ENCODE data around the gene NFKB2. TPM values are rescaled to one million over a fixed set of nuclear protein-coding genes. Genes with fewer than 3 reads are reported as not detected.
A peak's percentile ranks its signal among the peaks of the same experiment; 100 is the strongest.

Gene NFKB2
- total RNA-seq, 1 donor from 2014 or later: 39.9 TPM

GRCh38 chr10:102352066-102352715 lies 43.3 kb upstream of the NFKB2 start:
- no peak overlapping the region for H3K9ac ChIP-seq (ENCODE audit: low read length)
- no peak overlapping the region for H3K4me3 Mint-ChIP-seq (ENCODE audit: unreplicated experiment)
- H3K9me3 Mint-ChIP-seq (ENCODE audit: unreplicated experiment): no peaks in the 10 kb centered on the region
- no peaks in the 10 kb centered on the region for H3K27me3 ChIP-seq (ENCODE audit: insufficient read depth, low read length)
- H3K4me1 Mint-ChIP-seq (ENCODE audit: low read depth, unreplicated experiment): peaks cover 2% of the 10 kb centered on the region
- no peak overlapping the region for H3K4me3 ChIP-seq (ENCODE audit: insufficient read depth, low read depth, low read length)
- no peak overlapping the region for H3K4me2 ChIP-seq (ENCODE audit: low read length)
- TF ChIP-seq, protein P1, sequence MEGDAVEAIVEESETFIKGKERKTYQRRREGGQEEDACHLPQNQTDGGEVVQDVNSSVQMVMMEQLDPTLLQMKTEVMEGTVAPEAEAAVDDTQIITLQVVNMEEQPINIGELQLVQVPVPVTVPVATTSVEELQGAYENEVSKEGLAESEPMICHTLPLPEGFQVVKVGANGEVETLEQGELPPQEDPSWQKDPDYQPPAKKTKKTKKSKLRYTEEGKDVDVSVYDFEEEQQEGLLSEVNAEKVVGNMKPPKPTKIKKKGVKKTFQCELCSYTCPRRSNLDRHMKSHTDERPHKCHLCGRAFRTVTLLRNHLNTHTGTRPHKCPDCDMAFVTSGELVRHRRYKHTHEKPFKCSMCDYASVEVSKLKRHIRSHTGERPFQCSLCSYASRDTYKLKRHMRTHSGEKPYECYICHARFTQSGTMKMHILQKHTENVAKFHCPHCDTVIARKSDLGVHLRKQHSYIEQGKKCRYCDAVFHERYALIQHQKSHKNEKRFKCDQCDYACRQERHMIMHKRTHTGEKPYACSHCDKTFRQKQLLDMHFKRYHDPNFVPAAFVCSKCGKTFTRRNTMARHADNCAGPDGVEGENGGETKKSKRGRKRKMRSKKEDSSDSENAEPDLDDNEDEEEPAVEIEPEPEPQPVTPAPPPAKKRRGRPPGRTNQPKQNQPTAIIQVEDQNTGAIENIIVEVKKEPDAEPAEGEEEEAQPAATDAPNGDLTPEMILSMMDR (IDR thresholded peaks at IDR 0.05; ENCODE audit: insufficient read depth, low read depth, low read length): peak; percentile 97
- TF ChIP-seq EZH2 (IDR thresholded peaks at IDR 0.05; ENCODE audit: insufficient read depth, low read length): no peak
- peaks cover 90% of the 10 kb centered on the region for H4K20me1 ChIP-seq (ENCODE audit: insufficient read depth, low read length)
- no peak overlapping the region for H2AFZ ChIP-seq (ENCODE audit: low read depth, low read length)
- H3K9me3 ChIP-seq (ENCODE audit: insufficient read depth, low read depth, low read length): no peaks in the 10 kb centered on the region
- peaks cover 6% of the 10 kb centered on the region for H3K79me2 ChIP-seq (ENCODE audit: insufficient read depth, low read length)
- peaks cover 44% of the 10 kb centered on the region for H3K36me3 ChIP-seq (ENCODE audit: insufficient read depth, low read length)
- peaks cover 9% of the 10 kb centered on the region for H3K36me3 Mint-ChIP-seq (ENCODE audit: low read depth, unreplicated experiment)
- DNase-seq (ENCODE audit: low read depth) (no peak), FAIRE-seq (no peak)
- H3K27me3 Mint-ChIP-seq (ENCODE audit: low read depth, unreplicated experiment): no peaks in the 10 kb centered on the region
- no peak overlapping the region for H3K27ac ChIP-seq (ENCODE audit: low read depth, low read length)
- no peaks in the 10 kb centered on the region for H3K4me1 ChIP-seq (ENCODE audit: insufficient read depth, low read length)
- no peak overlapping the region for H3K27ac Mint-ChIP-seq (ENCODE audit: unreplicated experiment)

GRCh38 chr10:102354451-102354850 lies 41.1 kb upstream of the NFKB2 start:
- peaks cover 23% of the 10 kb centered on the region for H3K36me3 Mint-ChIP-seq (ENCODE audit: low read depth, unreplicated experiment)
- no peak overlapping the region for H2AFZ ChIP-seq (ENCODE audit: low read depth, low read length)
- H3K79me2 ChIP-seq (ENCODE audit: insufficient read depth, low read length): no peaks in the 10 kb centered on the region
- H3K9ac ChIP-seq (ENCODE audit: low read length): no peak overlapping the region
- no peak overlapping the region for H3K4me3 ChIP-seq (ENCODE audit: insufficient read depth, low read depth, low read length)
- TF ChIP-seq, protein P1 (IDR thresholded peaks at IDR 0.05; ENCODE audit: insufficient read depth, low read depth, low read length): no peak
- TF ChIP-seq EZH2 (IDR thresholded peaks at IDR 0.05; ENCODE audit: insufficient read depth, low read length): no peak
- no peak overlapping the region for H3K27ac Mint-ChIP-seq (ENCODE audit: unreplicated experiment)
- peaks cover 88% of the 10 kb centered on the region for H4K20me1 ChIP-seq (ENCODE audit: insufficient read depth, low read length)
- no peaks in the 10 kb centered on the region for H3K27me3 ChIP-seq (ENCODE audit: insufficient read depth, low read length)
- H3K36me3 ChIP-seq (ENCODE audit: insufficient read depth, low read length): peaks cover 62% of the 10 kb centered on the region
- H3K9me3 ChIP-seq (ENCODE audit: insufficient read depth, low read depth, low read length): no peaks in the 10 kb centered on the region
- H3K4me2 ChIP-seq (ENCODE audit: low read length): no peak overlapping the region
- DNase-seq (ENCODE audit: low read depth): no peak
- no peaks in the 10 kb centered on the region for H3K4me1 ChIP-seq (ENCODE audit: insufficient read depth, low read length)
- FAIRE-seq: no peak
- H3K27me3 Mint-ChIP-seq (ENCODE audit: low read depth, unreplicated experiment): no peaks in the 10 kb centered on the region
- no peak overlapping the region for H3K27ac ChIP-seq (ENCODE audit: low read depth, low read length)
- H3K4me3 Mint-ChIP-seq (ENCODE audit: unreplicated experiment): no peak overlapping the region
- H3K9me3 Mint-ChIP-seq (ENCODE audit: unreplicated experiment): no peaks in the 10 kb centered on the region
- H3K4me1 Mint-ChIP-seq (ENCODE audit: low read depth, unreplicated experiment): no peaks in the 10 kb centered on the region

GRCh38 chr10:102358712-102359382 lies 36.7 kb upstream of the NFKB2 start:
- DNase-seq (ENCODE audit: low read depth): peak; percentile 48

More at GRCh38 chr10:102358712-102359382, 36.7 kb upstream of the NFKB2 start:
- Histone ChIP-seq H2AFZ (ENCODE audit: low read depth, low read length) (no peak overlapping the region), H3K79me2 (ENCODE audit: insufficient read depth, low read length) (no peaks in the 10 kb centered on the region), H3K27ac (ENCODE audit: low read depth, low read length) (no peak overlapping the region), H3K36me3 (ENCODE audit: insufficient read depth, low read length) (peaks cover 75% of the 10 kb centered on the region), H4K20me1 (ENCODE audit: insufficient read depth, low read length) (peaks cover 87% of the 10 kb centered on the region), H3K27me3 (ENCODE audit: insufficient read depth, low read length) (no peaks in the 10 kb centered on the region), H3K9me3 (ENCODE audit: insufficient read depth, low read depth, low read length) (no peaks in the 10 kb centered on the region), H3K4me1 (ENCODE audit: insufficient read depth, low read length) (no peaks in the 10 kb centered on the region), H3K4me3 (ENCODE audit: insufficient read depth, low read depth, low read length) (no peak overlapping the region), H3K4me2 (ENCODE audit: low read length) (no peak overlapping the region), H3K9ac (ENCODE audit: low read length) (no peak overlapping the region)
- Mint-ChIP-seq H3K27ac (ENCODE audit: unreplicated experiment) (no peak overlapping the region), H3K27me3 (ENCODE audit: low read depth, unreplicated experiment) (no peaks in the 10 kb centered on the region), H3K4me1 (ENCODE audit: low read depth, unreplicated experiment) (no peaks in the 10 kb centered on the region), H3K4me3 (ENCODE audit: unreplicated experiment) (no peak overlapping the region), H3K36me3 (ENCODE audit: low read depth, unreplicated experiment) (peaks cover 29% of the 10 kb centered on the region), H3K9me3 (ENCODE audit: unreplicated experiment) (no peaks in the 10 kb centered on the region)
- TF ChIP-seq, protein P1 (IDR thresholded peaks at IDR 0.05; ENCODE audit: insufficient read depth, low read depth, low read length): no peak
- TF ChIP-seq EZH2 (IDR thresholded peaks at IDR 0.05; ENCODE audit: insufficient read depth, low read length): no peak
- no peak for FAIRE-seq

All from astrocyte (in vitro differentiated cells and primary cell).